ENCODE measurements around the gene RNASE8. TPM values are rescaled to one million over a fixed set of nuclear protein-coding genes. Genes with fewer than 3 reads are reported as not detected.
A peak's percentile ranks its signal among the peaks of the same experiment; 100 is the strongest.

The RNASE8 gene
- total and polyA plus RNA-seq, 2 of the 4 experiments (the other 2 are of a cell fraction), result not detected

- 2% methylated on average over 8 of the region's 23 CpGs; no CpG with 5 or more reads in 1 of the 2 experiments for WGBS, 2 experiments (ENCODE audit: extremely low coverage in 2 of 2, insufficient read length in 1 of 2)
- Histone ChIP-seq H3K18ac (ENCODE audit: low read depth, low read length) (peak overlapping the region; percentile 34), H3K9ac (ENCODE audit: low read depth, low read length) (peak overlapping the region; percentile 91), H3K23ac (ENCODE audit: low read depth, low read length) (peak overlapping the region; percentile 90), H2BK20ac (ENCODE audit: low read depth, low read length) (0 out of 2 replicates have a peak overlapping the region, but pooled peaks have one; percentile 18), H3K79me1 (ENCODE audit: low read depth in 1 of 2, low read length in 2 of 2) (peaks cover 12 to 53% of the 10 kb centered on the region in 2 experiments), H2BK120ac (ENCODE audit: low read depth, low read length) (peak overlapping the region; percentile 72), H3K14ac (replicated peaks; ENCODE audit: low read depth, low read length) (peak overlapping the region; percentile 83), H3K4ac (ENCODE audit: low read depth, low read length) (peak overlapping the region; percentile 90), H2AFZ (replicated peaks; ENCODE audit: low read length, poor library complexity) (peak overlapping the region; percentile 88), H2AK5ac (ENCODE audit: low read depth, low read length) (peak overlapping the region; percentile 93), H3K4me3 (ENCODE audit: insufficient read depth, low read depth, low read length) (peak overlapping the region; percentile 68), H3K36me3 (ENCODE audit: control insufficient read depth, insufficient read depth, low read length) (peaks cover 27% of the 10 kb centered on the region), H3K4me1 (ENCODE audit: control insufficient read depth, insufficient read depth, low read length) (peaks cover 22% of the 10 kb centered on the region), H4K8ac (ENCODE audit: low read depth in 2 of 2, low read length in 2 of 2) (peak overlapping the region; percentile 49 to 82; a peak in 3 of 4 replicates), H3K9me3 (ENCODE audit: control insufficient read depth, insufficient read depth, low read length) (no peaks in the 10 kb centered on the region), H2BK15ac (ENCODE audit: low read depth, low read length) (0 out of 3 replicates have a peak overlapping the region, but pooled peaks have one; percentile 3), H2BK5ac (ENCODE audit: low read depth, low read length, poor library complexity, severe bottlenecking) (peak overlapping the region; percentile 97), H4K91ac (ENCODE audit: insufficient read depth, low read depth, low read length) (peak overlapping the region; percentile 72), H4K5ac (ENCODE audit: low read depth, low read length) (peak overlapping the region; percentile 22), H3K4me2 (ENCODE audit: low read depth, low read length) (peak overlapping the region; percentile 88), H3K9me1 (ENCODE audit: insufficient read depth, low read length) (peaks cover 10% of the 10 kb centered on the region), H4K20me1 (ENCODE audit: insufficient read depth, low read length) (peaks cover 10% of the 10 kb centered on the region), H3K56ac (ENCODE audit: extremely low read depth, insufficient read depth, low read length) (peak overlapping the region; percentile 74), H2AK9ac (replicated peaks; ENCODE audit: low read depth, low read length, poor library complexity) (peak overlapping the region; percentile 96), H3K27me3 (ENCODE audit: control insufficient read depth, insufficient read depth, low read length) (no peaks in the 10 kb centered on the region), H3K27ac (ENCODE audit: insufficient read depth, low read length) (peak overlapping the region; percentile 96)
- in situ Hi-C loops (cut with MboI; ENCODE audit: low sequenced_read_pairs), result no loop called here
- dilution Hi-C loops (cut with HindIII; ENCODE audit: low sequenced_read_pairs, unreplicated experiment), result no loop called here
- TF ChIP-seq POLR2A (IDR thresholded peaks at IDR 0.05; ENCODE audit: low read depth, low read length), result peak; percentile 42; the same call in 1 of the 2 replicates
- no peak for TF ChIP-seq ELK1 (IDR thresholded peaks at IDR 0.05; ENCODE audit: borderline replicate concordance, low read depth, low read length)
- TF ChIP-seq CEBPB (IDR thresholded peaks at IDR 0.05; ENCODE audit: low read depth, low read length), result no peak
- no peak for TF ChIP-seq USF2 (IDR thresholded peaks at IDR 0.05; ENCODE audit: low read depth, low read length)
- TF ChIP-seq RAD21 (IDR thresholded peaks at IDR 0.05; ENCODE audit: low read length), result no peak
- ATAC-seq (ENCODE audit: low read depth), result peak; percentile 19
- ChIA-PET POLR2A (ENCODE audit: unreplicated experiment) (interaction anchor here (0.6 to 1.0 kb wide), 4 partner anchors 13 to 60 kb away, joined by 3 to 5 read pairs (median 4); no protein-coding TSS in a partner anchor), CTCF (interaction anchor here (0.7 to 2.8 kb wide), 8 partner anchors 13 to 56 kb away, joined by 3 to 18 read pairs (median 4); no protein-coding TSS in a partner anchor)
- peak; percentile 46 for DNase-seq
- intact Hi-C loops (cut with micrococcal nuclease), result loop anchor here (1.0 kb wide), 3 partner anchors 15 to 56 kb away; no protein-coding TSS in a partner anchor
- BruUV-seq (replicated peaks), result no TSS peak
These were observed 13.1 kb downstream of the RNASE8 start for GRCh38 chr14:21070610-21071224.
